ENCODE results near the gene EGFR. TPM values are rescaled to one million over a fixed set of nuclear protein-coding genes. Genes with fewer than 3 reads are reported as not detected.

The EGFR gene
- total RNA-seq, 1 experiment from 2014 or later = 50.0 TPM

DNA sequence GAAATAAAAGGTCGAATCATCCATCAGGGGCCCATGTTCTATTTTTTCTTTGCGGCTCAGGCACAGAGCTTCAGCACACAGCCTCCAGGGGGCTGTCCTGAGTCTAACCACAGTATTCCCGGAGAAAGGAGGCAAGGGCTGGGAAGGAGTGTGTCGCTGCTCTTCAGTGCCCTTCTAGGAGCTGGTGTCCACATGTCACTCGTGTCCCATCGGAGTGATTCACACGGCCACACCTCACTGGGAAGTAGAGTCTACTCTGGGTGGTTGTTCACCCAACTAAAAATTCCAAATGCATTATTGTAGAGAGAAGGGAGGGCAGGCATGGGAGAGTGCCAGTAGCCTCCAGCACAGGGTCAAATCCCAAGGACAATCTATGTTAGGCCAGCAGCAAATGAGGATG, 231.5 kb downstream of the EGFR start:
- TF ChIP-seq, protein P1, sequence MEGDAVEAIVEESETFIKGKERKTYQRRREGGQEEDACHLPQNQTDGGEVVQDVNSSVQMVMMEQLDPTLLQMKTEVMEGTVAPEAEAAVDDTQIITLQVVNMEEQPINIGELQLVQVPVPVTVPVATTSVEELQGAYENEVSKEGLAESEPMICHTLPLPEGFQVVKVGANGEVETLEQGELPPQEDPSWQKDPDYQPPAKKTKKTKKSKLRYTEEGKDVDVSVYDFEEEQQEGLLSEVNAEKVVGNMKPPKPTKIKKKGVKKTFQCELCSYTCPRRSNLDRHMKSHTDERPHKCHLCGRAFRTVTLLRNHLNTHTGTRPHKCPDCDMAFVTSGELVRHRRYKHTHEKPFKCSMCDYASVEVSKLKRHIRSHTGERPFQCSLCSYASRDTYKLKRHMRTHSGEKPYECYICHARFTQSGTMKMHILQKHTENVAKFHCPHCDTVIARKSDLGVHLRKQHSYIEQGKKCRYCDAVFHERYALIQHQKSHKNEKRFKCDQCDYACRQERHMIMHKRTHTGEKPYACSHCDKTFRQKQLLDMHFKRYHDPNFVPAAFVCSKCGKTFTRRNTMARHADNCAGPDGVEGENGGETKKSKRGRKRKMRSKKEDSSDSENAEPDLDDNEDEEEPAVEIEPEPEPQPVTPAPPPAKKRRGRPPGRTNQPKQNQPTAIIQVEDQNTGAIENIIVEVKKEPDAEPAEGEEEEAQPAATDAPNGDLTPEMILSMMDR (conservative IDR thresholded peaks at IDR 0.05; ENCODE audit: low read depth, low read length) = peak; percentile 64
- TF ChIP-seq EZH2phosphoT487 (IDR thresholded peaks at IDR 0.05; ENCODE audit: borderline replicate concordance, low read length) = no peak
- no peak for TF ChIP-seq EZH2 (IDR thresholded peaks at IDR 0.05; ENCODE audit: low read length, unreplicated experiment)
- Histone ChIP-seq H3K9me2 (replicated peaks; ENCODE audit: low read length) (no peaks in the 10 kb centered on the region), H3K4me3 (ENCODE audit: low read length) (no peak overlapping the region), H3K4me2 (ENCODE audit: low read length) (no peak overlapping the region), H3K27ac (ENCODE audit: low read length) (no peak overlapping the region), H3K4me1 (ENCODE audit: insufficient read depth, low read length) (peaks cover 24% of the 10 kb centered on the region), H4K20me1 (ENCODE audit: low read length) (no peaks in the 10 kb centered on the region), H3F3A (ENCODE audit: low read length, unreplicated experiment) (no peaks in the 10 kb centered on the region), H3K9ac (ENCODE audit: low read length) (no peak overlapping the region), H3K79me2 (ENCODE audit: low read length) (no peaks in the 10 kb centered on the region), H3K36me3 (ENCODE audit: low read depth, low read length) (no peaks in the 10 kb centered on the region), H2AFZ (ENCODE audit: low read length) (no peak overlapping the region), H3K9me3 (ENCODE audit: low read length) (no peaks in the 10 kb centered on the region), H3K27me3 (ENCODE audit: low read length) (no peaks in the 10 kb centered on the region)
- intact Hi-C loops (cut with micrococcal nuclease) = no loop called here
- BruUV-seq (replicated peaks) = no TSS peak
- POLR2A ChIA-PET (ENCODE audit: unreplicated experiment) = interaction anchor here (0.6 kb wide), 1 partner anchor 216 kb away, joined by 4 read pairs; no protein-coding TSS in a partner anchor
- ATAC-seq = no peak
- CTCF ChIA-PET = no interaction called here
- peak; percentile 42 for DNase-seq

DNA sequence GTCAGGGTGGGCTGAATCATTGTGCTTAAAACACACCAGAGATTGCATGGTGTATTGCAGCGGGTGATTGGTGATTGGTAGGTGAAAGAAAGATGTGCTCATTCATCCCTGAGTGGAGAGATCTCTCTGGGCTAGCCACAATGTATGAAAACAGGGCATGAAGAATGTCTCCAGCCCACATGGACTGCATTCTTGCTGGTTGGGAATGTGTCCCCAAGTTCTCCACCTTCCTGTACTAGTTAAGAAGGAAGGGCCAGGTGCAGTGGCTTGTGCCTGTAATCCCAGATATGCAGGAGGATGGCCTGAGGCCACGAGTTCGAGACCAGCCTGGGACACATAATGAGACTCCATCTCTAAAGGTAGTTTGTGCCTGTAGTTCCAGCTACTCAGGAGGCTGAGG, 232.5 kb downstream of the EGFR start:
- Histone ChIP-seq H3K9me2 (replicated peaks; ENCODE audit: low read length) (no peaks in the 10 kb centered on the region), H3K4me2 (ENCODE audit: low read length) (no peak overlapping the region), H3K27ac (ENCODE audit: low read length) (no peak overlapping the region), H3K9me3 (ENCODE audit: low read length) (no peaks in the 10 kb centered on the region), H3F3A (ENCODE audit: low read length, unreplicated experiment) (no peaks in the 10 kb centered on the region), H3K4me1 (ENCODE audit: insufficient read depth, low read length) (peaks cover 21% of the 10 kb centered on the region), H3K4me3 (ENCODE audit: low read length) (no peak overlapping the region), H4K20me1 (ENCODE audit: low read length) (no peaks in the 10 kb centered on the region), H3K9ac (ENCODE audit: low read length) (no peak overlapping the region), H3K79me2 (ENCODE audit: low read length) (no peaks in the 10 kb centered on the region), H3K36me3 (ENCODE audit: low read depth, low read length) (no peaks in the 10 kb centered on the region), H2AFZ (ENCODE audit: low read length) (no peak overlapping the region), H3K27me3 (ENCODE audit: low read length) (no peaks in the 10 kb centered on the region)
- ChIA-PET POLR2A (ENCODE audit: unreplicated experiment) (no interaction called here), CTCF (no interaction called here)
- TF ChIP-seq EZH2 (IDR thresholded peaks at IDR 0.05; ENCODE audit: low read length, unreplicated experiment) (no peak), EZH2phosphoT487 (IDR thresholded peaks at IDR 0.05; ENCODE audit: borderline replicate concordance, low read length) (no peak)
- TF ChIP-seq, protein P1 (conservative IDR thresholded peaks at IDR 0.05; ENCODE audit: low read depth, low read length) = no peak
- no peak for DNase-seq
- intact Hi-C loops (cut with micrococcal nuclease) = no loop called here
- ATAC-seq = no peak
- no TSS peak for BruUV-seq (replicated peaks)

DNA sequence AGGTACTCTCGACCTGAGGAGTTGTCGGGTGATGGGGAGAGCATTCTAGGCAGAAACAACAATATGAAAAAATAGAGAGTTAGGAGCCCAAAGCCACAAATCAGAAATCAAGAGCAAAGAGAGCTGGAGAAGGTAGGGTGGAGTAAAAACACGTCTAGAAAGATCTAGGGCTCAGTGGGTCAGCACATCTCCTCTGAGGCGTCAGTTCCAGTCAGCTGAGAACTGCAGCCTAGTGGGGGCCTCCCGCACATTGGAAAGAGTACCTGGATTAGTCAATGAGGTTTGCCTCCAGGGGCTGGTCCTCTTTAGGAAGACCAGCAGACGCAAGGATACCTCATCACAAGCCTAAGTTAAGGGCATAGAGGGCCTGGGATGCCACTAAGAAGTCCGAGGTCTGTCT, 233.1 kb downstream of the EGFR start:
- no peaks in the 10 kb centered on the region for H3F3A ChIP-seq (ENCODE audit: low read length, unreplicated experiment)
- ChIA-PET CTCF (interaction anchor here (1.4 kb wide), 1 partner anchor 478 kb away, joined by 4 read pairs; no protein-coding TSS in a partner anchor), POLR2A (ENCODE audit: unreplicated experiment) (no interaction called here)
- no peak for ATAC-seq
- no peak overlapping the region for H2AFZ ChIP-seq (ENCODE audit: low read length)
- H4K20me1 ChIP-seq (ENCODE audit: low read length) = no peaks in the 10 kb centered on the region
- no peaks in the 10 kb centered on the region for H3K27me3 ChIP-seq (ENCODE audit: low read length)
- H3K27ac ChIP-seq (ENCODE audit: low read length) = no peak overlapping the region
- H3K9me3 ChIP-seq (ENCODE audit: low read length) = no peaks in the 10 kb centered on the region
- no TSS peak for BruUV-seq (replicated peaks)
- no peak overlapping the region for H3K4me2 ChIP-seq (ENCODE audit: low read length)
- H3K4me3 ChIP-seq (ENCODE audit: low read length) = no peak overlapping the region
- H3K79me2 ChIP-seq (ENCODE audit: low read length) = no peaks in the 10 kb centered on the region
- peaks cover 17% of the 10 kb centered on the region for H3K4me1 ChIP-seq (ENCODE audit: insufficient read depth, low read length)
- H3K36me3 ChIP-seq (ENCODE audit: low read depth, low read length) = no peaks in the 10 kb centered on the region
- intact Hi-C loops (cut with micrococcal nuclease) = no loop called here
- TF ChIP-seq EZH2phosphoT487 (IDR thresholded peaks at IDR 0.05; ENCODE audit: borderline replicate concordance, low read length) (no peak), EZH2 (IDR thresholded peaks at IDR 0.05; ENCODE audit: low read length, unreplicated experiment) (no peak)
- TF ChIP-seq, protein P1 (conservative IDR thresholded peaks at IDR 0.05; ENCODE audit: low read depth, low read length) = no peak
- no peaks in the 10 kb centered on the region for H3K9me2 ChIP-seq (replicated peaks; ENCODE audit: low read length)
- DNase-seq = no peak
- H3K9ac ChIP-seq (ENCODE audit: low read length) = no peak overlapping the region
